ENCODE data around the gene CCDC148.

Gene CCDC148

GRCh38 chr2:158500333-158500732, 43.8 kb upstream of the CCDC148 start:
- no peak overlapping the region for H3K4me3 ChIP-seq (ENCODE audit: severe bottlenecking)
- H3K27ac ChIP-seq (ENCODE audit: poor library complexity, severe bottlenecking): no peak overlapping the region
- H3K9me3 ChIP-seq (ENCODE audit: severe bottlenecking): no peaks in the 10 kb centered on the region
- H3K27me3 ChIP-seq (ENCODE audit: insufficient read depth, poor library complexity, severe bottlenecking): no peaks in the 10 kb centered on the region
- H3K4me1 ChIP-seq (ENCODE audit: insufficient read depth, poor library complexity, severe bottlenecking): peaks cover 49% of the 10 kb centered on the region
- ATAC-seq (ENCODE audit: low read depth) (no peak), DNase-seq (ENCODE audit: low spot score) (no peak)
- TF ChIP-seq CTCF (IDR thresholded peaks at IDR 0.05; ENCODE audit: poor library complexity, severe bottlenecking): no peak
- no peaks in the 10 kb centered on the region for H3K36me3 ChIP-seq (ENCODE audit: low read depth)

GRCh38 chr2:158499383-158499782, 42.8 kb upstream of the CCDC148 start:
- no peak overlapping the region for H3K4me3 ChIP-seq (ENCODE audit: severe bottlenecking)
- H3K27me3 ChIP-seq (ENCODE audit: insufficient read depth, poor library complexity, severe bottlenecking): no peaks in the 10 kb centered on the region
- ATAC-seq (ENCODE audit: low read depth): no peak
- H3K9me3 ChIP-seq (ENCODE audit: severe bottlenecking): no peaks in the 10 kb centered on the region
- DNase-seq (ENCODE audit: low spot score): no peak
- H3K36me3 ChIP-seq (ENCODE audit: low read depth): no peaks in the 10 kb centered on the region
- H3K27ac ChIP-seq (ENCODE audit: poor library complexity, severe bottlenecking): no peak overlapping the region
- peaks cover 41% of the 10 kb centered on the region for H3K4me1 ChIP-seq (ENCODE audit: insufficient read depth, poor library complexity, severe bottlenecking)
- TF ChIP-seq CTCF (IDR thresholded peaks at IDR 0.05; ENCODE audit: poor library complexity, severe bottlenecking): no peak

GRCh38 chr2:158498749-158499136, 42.2 kb upstream of the CCDC148 start:
- ATAC-seq (ENCODE audit: low read depth) (no peak), DNase-seq (ENCODE audit: low spot score) (no peak)
- peaks cover 41% of the 10 kb centered on the region for H3K4me1 ChIP-seq (ENCODE audit: insufficient read depth, poor library complexity, severe bottlenecking)
- TF ChIP-seq CTCF (IDR thresholded peaks at IDR 0.05; ENCODE audit: poor library complexity, severe bottlenecking): no peak
- H3K4me3 ChIP-seq (ENCODE audit: severe bottlenecking): no peak overlapping the region
- H3K36me3 ChIP-seq (ENCODE audit: low read depth): no peaks in the 10 kb centered on the region
- no peaks in the 10 kb centered on the region for H3K27me3 ChIP-seq (ENCODE audit: insufficient read depth, poor library complexity, severe bottlenecking)
- no peaks in the 10 kb centered on the region for H3K9me3 ChIP-seq (ENCODE audit: severe bottlenecking)
- no peak overlapping the region for H3K27ac ChIP-seq (ENCODE audit: poor library complexity, severe bottlenecking)

- no peak for ATAC-seq (ENCODE audit: low read depth)
- Histone ChIP-seq H3K4me1 (ENCODE audit: insufficient read depth, poor library complexity, severe bottlenecking) (peaks cover 37% of the 10 kb centered on the region), H3K9me3 (ENCODE audit: severe bottlenecking) (no peaks in the 10 kb centered on the region)
Measured at GRCh38 chr2:158498043-158498748, 41.6 kb upstream of the CCDC148 start.

More at GRCh38 chr2:158498043-158498748, 41.6 kb upstream of the CCDC148 start:
- peak overlapping the region; percentile 40 for H3K27ac ChIP-seq (ENCODE audit: poor library complexity, severe bottlenecking)
- H3K36me3 ChIP-seq (ENCODE audit: low read depth): no peaks in the 10 kb centered on the region
- no peak overlapping the region for H3K4me3 ChIP-seq (ENCODE audit: severe bottlenecking)
- no peak for TF ChIP-seq CTCF (IDR thresholded peaks at IDR 0.05; ENCODE audit: poor library complexity, severe bottlenecking)
- H3K27me3 ChIP-seq (ENCODE audit: insufficient read depth, poor library complexity, severe bottlenecking): no peaks in the 10 kb centered on the region
- no peak for DNase-seq (ENCODE audit: low spot score)
